Stimulated activated CD4-positive, alpha-beta T cell treated with anti-CD3 and anti-CD28 coated beads, Interleukin-15, amount 100 ng/mL, for 24 hours (primary cell): ENCODE data around the gene TCF12.

Experiments
- DNase-seq: peaks from one replicate; pipeline ENCODE4 v3.0.0-alpha.2; 2020

The TCF12 gene

DNA sequence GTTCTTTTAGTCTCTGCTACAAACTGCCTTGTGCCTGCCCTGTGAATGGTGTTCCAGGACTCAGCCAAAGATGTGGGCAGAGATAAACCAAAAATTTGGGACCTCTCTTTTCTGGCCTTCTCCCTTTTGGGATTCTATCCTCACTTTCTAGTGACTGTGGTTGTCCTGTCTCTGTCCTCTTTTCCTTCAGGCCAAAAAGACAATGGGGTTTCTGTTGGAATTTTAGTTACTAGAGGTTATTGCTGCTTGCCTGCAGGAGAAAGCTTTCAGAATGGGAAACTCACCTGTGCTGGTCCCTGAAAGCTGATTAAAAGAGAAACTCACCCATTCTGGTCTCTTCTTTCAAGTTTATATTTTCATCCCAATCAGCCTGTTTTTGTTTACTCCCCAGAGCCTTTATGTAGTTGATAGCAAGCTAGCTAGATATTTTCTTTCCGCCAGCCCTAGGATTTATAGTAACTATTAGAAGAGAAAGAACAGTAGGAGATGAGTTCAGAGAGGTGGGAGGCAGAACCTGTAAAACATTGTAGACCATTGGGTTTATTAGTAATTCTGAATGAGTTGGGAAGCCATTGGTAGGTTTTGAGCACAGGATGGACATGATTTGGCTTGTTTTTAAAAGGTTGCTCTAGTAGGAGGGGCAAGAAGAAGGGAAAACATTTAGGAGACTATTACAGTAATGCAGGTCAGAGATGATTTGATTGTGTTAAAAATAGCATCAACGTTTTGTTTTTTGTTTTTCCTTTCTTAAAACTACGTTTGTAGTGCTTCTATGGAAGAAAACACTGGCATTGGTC, 138.9 kb downstream of the TCF12 start:
- DNase-seq = no peak

DNA sequence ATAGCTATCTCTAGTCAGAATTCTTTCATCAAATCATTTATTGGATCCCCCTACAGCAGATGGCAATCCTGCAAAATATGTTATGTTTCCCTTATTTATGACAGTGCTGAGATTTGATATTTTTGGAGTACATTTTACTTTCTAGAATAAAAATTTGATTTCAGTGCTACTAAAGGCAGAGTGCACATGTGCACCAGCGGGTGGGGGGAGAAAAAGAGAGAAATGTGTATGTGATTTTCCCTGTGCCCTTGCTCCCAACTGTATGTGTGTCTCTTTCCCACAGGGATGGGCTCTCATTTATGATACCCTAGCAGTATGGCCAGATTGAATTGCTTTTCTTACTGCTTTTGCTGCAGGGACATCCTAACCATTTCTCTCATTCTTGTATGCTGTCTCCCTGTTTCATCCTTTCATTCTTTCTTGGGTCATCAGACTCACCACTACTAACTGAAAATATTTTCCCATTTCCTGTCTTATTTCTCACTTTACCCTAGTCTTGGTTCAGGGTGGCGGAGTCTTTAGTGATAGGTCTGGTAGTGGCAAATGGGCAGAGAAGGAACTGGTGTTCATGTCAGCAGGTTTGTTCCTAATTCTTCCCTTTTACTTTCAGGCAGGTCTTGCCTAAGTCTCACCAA, 140.7 kb downstream of the TCF12 start:
- DNase-seq = no peak

DNA sequence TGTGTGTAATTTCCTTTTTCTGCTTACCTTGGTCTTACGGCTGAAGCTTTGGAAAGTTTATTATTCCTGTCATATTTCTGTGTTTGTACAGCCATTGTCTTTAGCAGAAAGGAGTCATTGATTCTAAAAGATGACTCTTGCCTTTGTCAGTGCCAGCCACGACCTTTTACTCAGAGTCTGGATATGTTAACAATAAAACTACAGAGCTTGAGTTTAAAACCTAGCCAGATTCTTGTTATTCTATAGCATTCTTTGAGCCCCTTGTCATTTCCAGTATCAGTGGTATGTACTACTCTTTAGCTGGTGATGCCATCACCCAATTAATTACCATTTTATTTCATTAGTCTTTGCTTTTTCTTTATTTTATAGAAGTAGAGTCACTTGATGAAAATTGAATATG, 142.4 kb downstream of the TCF12 start:
- no peak for DNase-seq

DNA sequence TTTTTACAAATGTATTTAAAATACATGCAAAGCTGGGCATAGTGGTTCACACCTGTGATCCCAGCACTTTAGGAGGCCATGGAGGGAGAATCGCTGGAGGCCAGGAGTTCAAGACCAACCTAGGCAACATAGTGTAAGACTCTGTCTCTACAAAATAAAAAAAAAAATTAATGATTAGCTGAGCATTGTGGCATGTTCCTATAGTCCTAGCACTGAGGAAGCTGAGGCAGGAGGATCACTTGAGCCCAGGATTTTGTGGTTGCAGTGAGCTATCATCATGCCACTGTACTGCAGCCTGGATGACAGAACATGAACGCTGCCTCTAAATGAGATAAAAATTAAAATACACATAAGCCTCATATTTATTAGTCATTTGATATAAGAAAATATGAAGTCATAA, 142.8 kb downstream of the TCF12 start:
- DNase-seq = no peak

DNA sequence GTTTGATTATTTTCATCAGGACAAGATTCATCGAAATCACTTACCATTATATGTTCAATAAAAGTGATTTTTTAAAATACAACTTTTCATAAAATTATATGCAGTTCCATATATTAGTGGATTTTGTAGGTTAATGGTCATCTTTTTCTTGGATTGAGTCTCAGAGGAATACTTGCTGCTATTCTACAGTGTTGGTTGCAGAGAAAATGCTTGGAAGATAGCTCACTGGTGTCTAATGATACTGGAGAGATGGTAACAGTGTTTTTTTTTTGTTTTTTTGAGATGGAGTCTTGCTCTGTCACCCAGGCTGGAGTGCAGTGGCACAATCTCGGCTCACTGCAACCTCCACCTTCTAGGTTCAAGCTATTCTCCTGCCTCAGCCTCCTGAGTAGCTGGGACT, 143.3 kb downstream of the TCF12 start:
- no peak for DNase-seq

- DNase-seq = no peak
Measured at GRCh38 chr15:57064033-57064432, 145.6 kb downstream of the TCF12 start.

DNA sequence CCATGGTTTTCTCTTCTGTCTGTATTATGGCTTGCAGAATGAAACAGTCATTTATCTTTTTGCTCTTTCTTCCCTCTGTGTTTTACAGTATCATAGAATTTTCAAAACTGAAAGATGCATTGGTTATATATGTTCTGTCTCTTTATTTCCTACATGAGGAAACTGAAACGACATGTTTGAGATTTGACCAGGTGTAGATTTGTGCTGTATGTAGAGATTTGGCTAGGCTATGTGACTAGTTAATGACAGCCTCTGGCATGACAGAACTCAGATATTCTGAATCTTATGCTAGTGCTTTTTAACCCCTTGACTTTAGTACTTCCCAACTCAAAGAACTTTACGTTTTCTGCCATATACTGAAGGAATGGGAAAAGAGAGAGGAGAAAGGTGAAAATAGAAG, 151.0 kb downstream of the TCF12 start:
- DNase-seq = no peak

GRCh38 chr15:57070674-57071073, 152.2 kb downstream of the TCF12 start:
- DNase-seq = no peak

- no peak for DNase-seq
Measured at GRCh38 chr15:57079446-57079845, 161.0 kb downstream of the TCF12 start.

DNA sequence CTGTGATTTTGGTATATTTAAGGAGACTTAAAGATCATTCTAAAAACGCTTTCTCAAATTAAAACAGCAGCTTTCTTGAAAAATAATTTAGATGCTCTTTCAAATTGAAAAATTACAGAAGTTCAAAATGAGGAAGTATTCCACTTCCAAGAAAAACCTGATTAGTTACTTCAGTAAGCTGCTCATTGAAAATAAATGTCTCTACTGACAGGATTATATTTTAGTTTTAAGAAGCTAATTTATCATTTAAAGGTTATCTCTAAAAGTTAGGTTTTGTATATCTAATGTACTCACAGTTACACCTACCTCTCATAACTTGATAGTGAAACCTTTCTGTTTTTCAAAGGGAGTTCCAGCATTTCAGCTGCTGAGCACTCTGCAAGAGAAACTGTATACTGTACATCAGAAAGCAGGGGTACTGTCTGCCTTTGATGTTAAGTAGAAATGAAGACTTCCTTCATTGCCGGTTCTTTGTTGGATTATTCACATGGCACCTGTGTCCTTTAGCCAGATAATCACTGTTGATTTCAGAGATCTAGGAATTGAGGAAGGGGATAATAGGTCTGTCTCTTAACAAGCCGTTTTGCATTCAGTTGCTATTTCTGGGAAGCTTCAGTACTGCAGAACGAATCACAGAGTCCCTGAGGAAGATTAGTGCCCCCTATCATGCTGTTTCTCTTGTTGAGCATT, 161.6 kb downstream of the TCF12 start:
- no peak for DNase-seq

DNA sequence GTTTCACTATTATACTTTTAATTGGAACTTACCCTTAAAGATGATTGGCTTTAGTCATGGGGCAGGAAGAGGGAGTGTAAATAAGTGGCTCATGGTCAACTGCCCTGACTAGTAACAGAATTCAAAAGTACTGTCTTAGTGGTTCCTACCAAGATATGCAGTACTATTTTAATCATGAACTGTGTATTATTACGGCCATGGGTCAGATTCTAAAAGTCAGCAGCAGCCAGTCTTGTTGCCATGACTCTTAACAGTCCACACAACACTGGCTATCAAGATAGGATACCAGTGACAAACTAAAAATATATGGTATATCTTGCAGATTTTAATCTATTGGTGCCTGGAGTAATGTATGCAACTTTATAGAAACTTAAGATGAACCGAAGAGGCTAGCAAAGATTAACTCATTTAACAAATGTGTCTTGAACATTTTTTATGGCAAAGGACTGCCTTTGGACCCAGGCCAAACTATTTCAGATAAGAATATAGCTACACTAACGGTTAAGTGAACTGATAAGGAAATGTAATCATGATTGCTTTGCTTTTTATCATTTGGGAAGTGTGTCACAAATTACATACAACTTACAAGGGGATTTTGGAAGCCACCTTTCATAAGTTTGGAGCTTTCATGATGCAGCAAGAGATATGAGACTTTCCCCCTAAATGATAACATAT, 163.7 kb downstream of the TCF12 start:
- no peak for DNase-seq

GRCh38 chr15:57084192-57084591, 165.7 kb downstream of the TCF12 start:
- DNase-seq = no peak

DNA sequence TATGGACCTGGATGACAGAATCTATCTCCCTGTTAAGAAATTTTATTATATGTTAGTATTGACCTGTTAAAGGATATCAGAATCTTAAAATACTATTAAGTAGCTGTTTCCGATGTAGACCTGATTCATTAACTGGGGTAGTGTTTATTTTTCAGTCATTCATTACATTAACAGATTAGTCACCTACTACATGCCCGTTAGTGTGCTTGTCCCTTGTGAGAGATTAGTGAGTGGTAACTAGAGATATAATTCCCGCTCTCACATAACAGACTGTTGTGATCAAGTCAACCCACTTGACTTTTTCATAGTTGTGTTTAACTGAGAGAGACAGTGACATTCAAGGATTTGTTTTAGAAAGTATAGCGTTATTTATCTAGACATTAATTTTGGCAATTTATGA, 166.8 kb downstream of the TCF12 start:
- DNase-seq = no peak

DNA sequence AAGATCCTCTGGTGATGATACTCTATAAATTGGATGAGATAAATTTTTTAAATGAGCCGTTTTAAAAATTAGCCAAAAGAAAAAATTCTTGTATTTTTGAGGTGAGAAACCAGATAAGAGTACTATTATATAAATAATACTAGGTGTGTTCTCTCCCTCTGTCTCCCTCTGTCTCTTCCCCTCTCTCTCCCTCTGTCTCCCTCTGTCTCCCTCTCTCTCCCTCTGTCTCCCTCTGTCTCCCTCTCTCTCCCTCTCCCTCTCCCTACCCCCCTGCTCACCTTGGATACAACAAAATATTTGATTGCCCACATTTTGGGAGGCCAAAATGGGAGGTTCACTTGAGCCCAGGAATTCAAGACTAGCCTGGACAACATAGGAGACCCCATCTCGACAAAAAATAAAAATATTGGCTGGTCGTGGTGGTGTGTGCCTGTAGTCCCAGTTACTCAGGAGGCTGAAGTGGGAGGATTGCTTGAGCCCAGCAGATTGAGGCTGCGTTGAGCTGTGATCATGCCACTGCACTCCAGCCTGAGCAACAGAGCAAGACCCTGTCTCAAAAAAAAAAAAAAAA, 168.5 kb downstream of the TCF12 start:
- DNase-seq = no peak

- no peak for DNase-seq
Measured at GRCh38 chr15:57089815-57090495, 171.5 kb downstream of the TCF12 start.

GRCh38 chr15:57090496-57090859, 172.0 kb downstream of the TCF12 start:
- DNase-seq = no peak

DNA sequence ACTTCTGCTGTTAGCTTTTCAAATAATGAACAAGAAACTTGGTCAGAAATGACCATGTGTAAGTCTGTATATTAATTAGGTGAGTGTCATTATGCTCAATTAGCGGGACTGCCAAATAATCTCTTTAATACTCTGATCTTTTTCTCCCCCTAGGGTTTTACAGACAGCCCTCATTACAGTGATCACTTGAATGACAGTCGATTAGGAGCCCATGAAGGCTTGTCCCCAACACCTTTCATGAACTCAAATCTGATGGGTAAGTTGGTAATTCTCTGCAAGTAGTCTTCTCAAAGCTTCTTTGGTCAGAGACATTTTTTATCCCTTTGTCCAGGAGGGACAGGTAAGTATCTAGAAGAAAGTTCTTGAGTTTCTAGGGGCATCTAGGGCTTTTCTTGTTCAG, 173.2 kb downstream of the TCF12 start:
- DNase-seq = no peak

DNA sequence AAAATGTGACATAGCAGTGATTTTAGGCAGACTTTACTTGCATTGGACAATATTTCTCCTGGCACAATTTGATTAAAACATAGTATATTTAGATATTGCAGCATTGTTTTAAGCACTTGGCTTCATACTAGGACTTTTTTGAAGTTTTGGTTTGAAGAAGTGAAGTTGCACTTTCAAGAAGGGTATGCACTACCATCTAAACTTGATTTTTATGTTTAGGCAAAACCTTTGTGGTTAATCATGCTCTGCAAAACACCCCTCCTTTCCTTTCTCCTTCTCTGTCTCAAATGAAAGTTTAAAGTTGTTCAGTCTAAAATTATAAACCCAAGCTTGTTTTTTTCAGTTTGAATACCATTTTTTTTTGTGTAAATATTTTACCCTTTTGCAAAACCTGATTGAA, 173.8 kb downstream of the TCF12 start:
- DNase-seq = no peak

- no peak for DNase-seq
Measured at GRCh38 chr15:57094321-57095257, 176.1 kb downstream of the TCF12 start.

DNA sequence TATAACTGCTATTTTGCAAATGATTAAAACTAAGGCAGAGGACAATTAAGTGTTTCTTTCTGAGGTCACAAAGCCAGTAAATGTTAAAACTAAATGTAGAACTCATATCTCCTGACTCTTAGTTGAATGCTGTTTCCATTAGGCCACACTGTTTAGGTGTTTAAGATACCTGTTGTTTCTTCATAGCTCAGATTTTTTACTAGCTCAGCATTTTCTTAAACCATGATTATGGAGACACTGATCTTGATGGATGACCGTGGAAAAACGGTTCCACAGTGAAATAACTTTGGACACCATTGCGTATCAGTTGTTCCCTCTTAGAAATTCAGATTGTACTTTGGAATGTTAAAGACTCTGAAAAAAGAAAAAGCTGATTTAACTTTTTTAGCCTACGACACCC, 177.5 kb downstream of the TCF12 start:
- no peak for DNase-seq

GRCh38 chr15:57097246-57097645, 178.8 kb downstream of the TCF12 start:
- no peak for DNase-seq
